Ramos (cell line): ENCODE measurements around the gene HNRNPU.

Source experiments
- in situ Hi-C: fragments of 300-500 bp; cut with MboI; formaldehyde crosslinking; loops from one replicate; pipeline ENCODE4 v1.14.3; 2022; ENCODE audit warnings: low sequenced_read_pairs; ENCODE audit not compliant: unreplicated experiment

The HNRNPU gene

GRCh38 chr1:244863491-244864252 is 671 bp downstream of the HNRNPU start:
- in situ Hi-C loops = loop anchor here (10.0 kb wide), 1 partner anchor 101 kb away; a partner anchor contains a TSS

GRCh38 chr1:244862699-244863490 is 1.4 kb downstream of the HNRNPU start:
- in situ Hi-C loops = loop anchor here (10.0 kb wide), 1 partner anchor 102 kb away; a partner anchor contains a TSS

GRCh38 chr1:244862354-244862698 is 2.0 kb downstream of the HNRNPU start:
- in situ Hi-C loops = loop anchor here (10.0 kb wide), 1 partner anchor 102 kb away; a partner anchor contains a TSS

GRCh38 chr1:244861683-244862082 is 2.7 kb downstream of the HNRNPU start:
- in situ Hi-C loops = loop anchor here (10.0 kb wide), 1 partner anchor 103 kb away; a partner anchor contains a TSS

GRCh38 chr1:244860914-244861610 is 3.3 kb downstream of the HNRNPU start:
- in situ Hi-C loops = loop anchor here (10.0 kb wide), 1 partner anchor 104 kb away; a partner anchor contains a TSS

GRCh38 chr1:244860078-244860477 is 4.3 kb downstream of the HNRNPU start:
- in situ Hi-C loops = loop anchor here (10.0 kb wide), 1 partner anchor 105 kb away; a partner anchor contains a TSS

GRCh38 chr1:244858357-244858756 is 6.0 kb downstream of the HNRNPU start:
- in situ Hi-C loops = no loop called here

- in situ Hi-C loops = no loop called here
Observed at GRCh38 chr1:244857761-244858160, 6.6 kb downstream of the HNRNPU start.

GRCh38 chr1:244854865-244855578 is 9.3 kb downstream of the HNRNPU start:
- in situ Hi-C loops = no loop called here

- in situ Hi-C loops = no loop called here
Observed at GRCh38 chr1:244854166-244854565, 10.2 kb downstream of the HNRNPU start.

- in situ Hi-C loops = no loop called here
Observed at GRCh38 chr1:244852694-244853093, 11.6 kb downstream of the HNRNPU start.

GRCh38 chr1:244851546-244852231 is 12.7 kb downstream of the HNRNPU start:
- in situ Hi-C loops = no loop called here

- in situ Hi-C loops = no loop called here
Observed at GRCh38 chr1:244850896-244851295, 13.4 kb downstream of the HNRNPU start.

- in situ Hi-C loops = no loop called here
Observed at GRCh38 chr1:244850099-244850852, 14.1 kb downstream of the HNRNPU start.

- in situ Hi-C loops = no loop called here
Observed at GRCh38 chr1:244849189-244849866, 15.0 kb downstream of the HNRNPU start.

GRCh38 chr1:244846653-244847052 is 17.7 kb downstream of the HNRNPU start:
- in situ Hi-C loops = no loop called here

- in situ Hi-C loops = no loop called here
Observed at GRCh38 chr1:244844155-244845121, 19.9 kb downstream of the HNRNPU start.
